ENCODE data around the gene RAPGEF1. TPM values are rescaled to one million over a fixed set of nuclear protein-coding genes. Genes with fewer than 3 reads are reported as not detected.

RAPGEF1 gene
- polyA plus RNA-seq, 1 donor from 2014 or later = 23.6 TPM

DNA sequence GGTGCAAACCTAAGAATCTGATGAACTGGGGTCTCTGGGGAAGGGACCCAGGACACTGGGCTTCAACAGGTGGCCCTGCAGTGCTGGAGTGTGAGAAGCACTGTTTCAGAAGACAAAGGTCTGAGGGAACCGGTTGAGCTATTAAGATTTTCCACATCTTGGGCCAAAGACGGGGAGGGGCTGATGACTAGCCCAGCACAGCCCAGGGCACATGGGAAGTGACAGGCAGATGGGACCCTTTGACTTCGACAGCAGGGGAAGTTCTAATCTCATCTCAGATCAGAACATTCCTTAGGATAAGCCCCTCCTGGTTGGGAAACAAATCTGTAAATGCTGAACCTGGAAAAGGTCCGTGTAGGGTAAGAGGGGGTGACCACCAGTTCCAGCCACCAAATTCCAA lies 67.4 kb downstream of the RAPGEF1 start:
- no peak overlapping the region for H3K27ac ChIP-seq (ENCODE audit: low read length)
- no peaks in the 10 kb centered on the region for H3K36me3 ChIP-seq (ENCODE audit: insufficient read depth, low read length)
- H3K4me3 ChIP-seq (ENCODE audit: low read length) = no peak overlapping the region
- no peaks in the 10 kb centered on the region for H4K20me1 ChIP-seq (ENCODE audit: insufficient read depth)
- peaks cover 11% of the 10 kb centered on the region for H3K79me2 ChIP-seq (replicated peaks; ENCODE audit: insufficient read depth, low read length)
- H3F3A ChIP-seq (ENCODE audit: insufficient read depth, low read length, poor library complexity, severe bottlenecking) = no peaks in the 10 kb centered on the region
- H3K9ac ChIP-seq (ENCODE audit: low read length) = no peak overlapping the region
- H3K4me2 ChIP-seq (ENCODE audit: low read length) = no peak overlapping the region
- H3K9me2 ChIP-seq (ENCODE audit: insufficient read depth, low read length) = no peaks in the 10 kb centered on the region
- no peaks in the 10 kb centered on the region for H3K9me3 ChIP-seq (ENCODE audit: low read length)
- no peaks in the 10 kb centered on the region for H3K27me3 ChIP-seq (ENCODE audit: insufficient read depth, low read depth, low read length)
- no peak overlapping the region for H2AFZ ChIP-seq (ENCODE audit: low read depth, low read length)
- TF ChIP-seq POLR2AphosphoS5 (IDR thresholded peaks at IDR 0.05) (no peak), TAF1 (IDR thresholded peaks at IDR 0.05; ENCODE audit: low read depth) (no peak)
- TF ChIP-seq, protein P1, sequence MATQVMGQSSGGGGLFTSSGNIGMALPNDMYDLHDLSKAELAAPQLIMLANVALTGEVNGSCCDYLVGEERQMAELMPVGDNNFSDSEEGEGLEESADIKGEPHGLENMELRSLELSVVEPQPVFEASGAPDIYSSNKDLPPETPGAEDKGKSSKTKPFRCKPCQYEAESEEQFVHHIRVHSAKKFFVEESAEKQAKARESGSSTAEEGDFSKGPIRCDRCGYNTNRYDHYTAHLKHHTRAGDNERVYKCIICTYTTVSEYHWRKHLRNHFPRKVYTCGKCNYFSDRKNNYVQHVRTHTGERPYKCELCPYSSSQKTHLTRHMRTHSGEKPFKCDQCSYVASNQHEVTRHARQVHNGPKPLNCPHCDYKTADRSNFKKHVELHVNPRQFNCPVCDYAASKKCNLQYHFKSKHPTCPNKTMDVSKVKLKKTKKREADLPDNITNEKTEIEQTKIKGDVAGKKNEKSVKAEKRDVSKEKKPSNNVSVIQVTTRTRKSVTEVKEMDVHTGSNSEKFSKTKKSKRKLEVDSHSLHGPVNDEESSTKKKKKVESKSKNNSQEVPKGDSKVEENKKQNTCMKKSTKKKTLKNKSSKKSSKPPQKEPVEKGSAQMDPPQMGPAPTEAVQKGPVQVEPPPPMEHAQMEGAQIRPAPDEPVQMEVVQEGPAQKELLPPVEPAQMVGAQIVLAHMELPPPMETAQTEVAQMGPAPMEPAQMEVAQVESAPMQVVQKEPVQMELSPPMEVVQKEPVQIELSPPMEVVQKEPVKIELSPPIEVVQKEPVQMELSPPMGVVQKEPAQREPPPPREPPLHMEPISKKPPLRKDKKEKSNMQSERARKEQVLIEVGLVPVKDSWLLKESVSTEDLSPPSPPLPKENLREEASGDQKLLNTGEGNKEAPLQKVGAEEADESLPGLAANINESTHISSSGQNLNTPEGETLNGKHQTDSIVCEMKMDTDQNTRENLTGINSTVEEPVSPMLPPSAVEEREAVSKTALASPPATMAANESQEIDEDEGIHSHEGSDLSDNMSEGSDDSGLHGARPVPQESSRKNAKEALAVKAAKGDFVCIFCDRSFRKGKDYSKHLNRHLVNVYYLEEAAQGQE (IDR thresholded peaks at IDR 0.05; ENCODE audit: borderline replicate concordance) = no peak
- TF ChIP-seq, protein P2, sequence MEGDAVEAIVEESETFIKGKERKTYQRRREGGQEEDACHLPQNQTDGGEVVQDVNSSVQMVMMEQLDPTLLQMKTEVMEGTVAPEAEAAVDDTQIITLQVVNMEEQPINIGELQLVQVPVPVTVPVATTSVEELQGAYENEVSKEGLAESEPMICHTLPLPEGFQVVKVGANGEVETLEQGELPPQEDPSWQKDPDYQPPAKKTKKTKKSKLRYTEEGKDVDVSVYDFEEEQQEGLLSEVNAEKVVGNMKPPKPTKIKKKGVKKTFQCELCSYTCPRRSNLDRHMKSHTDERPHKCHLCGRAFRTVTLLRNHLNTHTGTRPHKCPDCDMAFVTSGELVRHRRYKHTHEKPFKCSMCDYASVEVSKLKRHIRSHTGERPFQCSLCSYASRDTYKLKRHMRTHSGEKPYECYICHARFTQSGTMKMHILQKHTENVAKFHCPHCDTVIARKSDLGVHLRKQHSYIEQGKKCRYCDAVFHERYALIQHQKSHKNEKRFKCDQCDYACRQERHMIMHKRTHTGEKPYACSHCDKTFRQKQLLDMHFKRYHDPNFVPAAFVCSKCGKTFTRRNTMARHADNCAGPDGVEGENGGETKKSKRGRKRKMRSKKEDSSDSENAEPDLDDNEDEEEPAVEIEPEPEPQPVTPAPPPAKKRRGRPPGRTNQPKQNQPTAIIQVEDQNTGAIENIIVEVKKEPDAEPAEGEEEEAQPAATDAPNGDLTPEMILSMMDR (IDR thresholded peaks at IDR 0.05; ENCODE audit: poor library complexity, severe bottlenecking) = no peak

DNA sequence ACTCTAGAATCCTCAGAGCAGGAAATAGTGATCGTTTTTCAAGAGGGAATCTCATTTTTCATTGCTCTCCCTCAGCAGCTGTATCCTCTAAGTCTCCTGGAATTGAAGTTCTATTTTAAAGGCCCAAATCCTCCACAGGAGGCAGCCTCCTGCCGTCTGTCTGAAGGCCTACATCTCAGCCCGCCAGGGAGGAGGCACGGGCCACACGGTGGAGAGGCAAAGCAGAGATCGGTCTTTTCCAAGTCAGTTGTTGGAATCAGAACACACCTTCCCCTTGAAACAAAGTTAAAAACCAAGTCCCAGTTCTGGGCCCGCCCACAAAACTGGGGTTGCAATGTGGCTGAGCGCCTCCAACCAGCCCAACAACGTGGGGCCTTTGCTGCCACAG lies 68.7 kb downstream of the RAPGEF1 start:
- H4K20me1 ChIP-seq (ENCODE audit: insufficient read depth) = no peaks in the 10 kb centered on the region
- no peak overlapping the region for H3K27ac ChIP-seq (ENCODE audit: low read length)

DNA sequence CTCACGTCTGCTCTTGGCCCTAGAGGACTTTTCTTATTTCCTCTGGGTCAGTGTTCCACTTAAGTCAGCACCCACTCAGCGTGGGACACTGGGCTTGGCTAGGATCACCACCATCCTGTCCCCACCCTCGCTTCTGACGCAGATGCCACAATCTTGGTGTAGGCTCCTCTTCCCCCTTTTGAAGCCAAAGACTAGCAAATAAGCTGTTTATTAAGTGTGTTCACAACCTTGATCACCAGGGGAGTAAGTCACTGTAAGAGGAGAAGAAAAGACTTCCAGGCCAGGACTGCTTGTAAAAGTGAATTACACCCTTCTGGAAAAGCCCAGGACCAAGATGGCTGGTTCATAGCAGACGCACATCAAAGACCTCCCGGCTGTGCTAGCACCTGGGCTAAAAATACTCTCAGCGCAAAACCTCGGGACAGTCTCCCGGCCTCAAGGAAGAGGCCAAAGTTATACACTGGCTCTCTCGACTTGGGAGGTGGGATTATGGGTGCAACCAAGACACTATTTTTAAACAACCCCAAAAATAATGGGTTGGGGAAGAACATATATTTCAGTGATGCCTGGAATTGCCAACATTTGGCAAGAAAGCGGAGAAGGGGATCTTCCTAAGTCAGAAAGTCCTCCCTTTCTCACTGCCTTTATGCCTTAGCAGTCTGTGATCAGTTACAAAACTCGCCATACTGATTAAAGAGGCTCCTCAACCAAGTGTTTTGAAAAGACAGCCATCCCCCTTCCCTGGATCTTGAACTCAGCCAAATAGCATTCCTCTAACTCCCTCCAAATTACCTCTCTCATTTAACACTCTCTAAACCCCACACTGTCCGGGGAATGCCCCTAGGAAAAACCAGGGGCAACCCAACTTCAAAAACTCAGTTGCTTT lies 69.4 kb downstream of the RAPGEF1 start:
- Histone ChIP-seq H3K4me3 (ENCODE audit: low read length) (no peak overlapping the region), H3K9ac (ENCODE audit: low read length) (no peak overlapping the region), H3K4me2 (ENCODE audit: low read length) (no peak overlapping the region), H3K9me3 (ENCODE audit: low read length) (no peaks in the 10 kb centered on the region), H3K27me3 (ENCODE audit: insufficient read depth, low read depth, low read length) (no peaks in the 10 kb centered on the region), H3K36me3 (ENCODE audit: insufficient read depth, low read length) (no peaks in the 10 kb centered on the region), H3K9me2 (ENCODE audit: insufficient read depth, low read length) (no peaks in the 10 kb centered on the region), H2AFZ (ENCODE audit: low read depth, low read length) (no peak overlapping the region), H3K27ac (ENCODE audit: low read length) (no peak overlapping the region), H3K79me2 (replicated peaks; ENCODE audit: insufficient read depth, low read length) (peaks cover 7% of the 10 kb centered on the region), H4K20me1 (ENCODE audit: insufficient read depth) (no peaks in the 10 kb centered on the region), H3F3A (ENCODE audit: insufficient read depth, low read length, poor library complexity, severe bottlenecking) (no peaks in the 10 kb centered on the region)
- TF ChIP-seq, protein P1 (IDR thresholded peaks at IDR 0.05; ENCODE audit: borderline replicate concordance) = no peak
- no peak for TF ChIP-seq EZH2 (IDR thresholded peaks at IDR 0.05; ENCODE audit: borderline replicate concordance, insufficient read depth, low read length, poor library complexity, severe bottlenecking)
- TF ChIP-seq POLR2AphosphoS5 (IDR thresholded peaks at IDR 0.05) = no peak
- no peak for TF ChIP-seq EP300 (conservative IDR thresholded peaks at IDR 0.05; ENCODE audit: poor library complexity, severe bottlenecking)
- TF ChIP-seq MXI1 (conservative IDR thresholded peaks at IDR 0.05; ENCODE audit: poor library complexity, severe bottlenecking) = no peak
- no peak for TF ChIP-seq SMC3 (conservative IDR thresholded peaks at IDR 0.05; ENCODE audit: poor library complexity)
- TF ChIP-seq RAD21 (conservative IDR thresholded peaks at IDR 0.05) = no peak
- TF ChIP-seq TAF1 (IDR thresholded peaks at IDR 0.05; ENCODE audit: low read depth) = no peak

More for the DNA sequence above, 68.7 kb downstream of the RAPGEF1 start:
- Histone ChIP-seq H3K4me2 (ENCODE audit: low read length) (no peak overlapping the region), H3K9ac (ENCODE audit: low read length) (no peak overlapping the region), H3K9me2 (ENCODE audit: insufficient read depth, low read length) (no peaks in the 10 kb centered on the region), H3K27me3 (ENCODE audit: insufficient read depth, low read depth, low read length) (no peaks in the 10 kb centered on the region), H3F3A (ENCODE audit: insufficient read depth, low read length, poor library complexity, severe bottlenecking) (no peaks in the 10 kb centered on the region), H3K36me3 (ENCODE audit: insufficient read depth, low read length) (no peaks in the 10 kb centered on the region), H3K9me3 (ENCODE audit: low read length) (no peaks in the 10 kb centered on the region), H3K79me2 (replicated peaks; ENCODE audit: insufficient read depth, low read length) (peaks cover 7% of the 10 kb centered on the region), H3K4me3 (ENCODE audit: low read length) (no peak overlapping the region), H2AFZ (ENCODE audit: low read depth, low read length) (no peak overlapping the region)
- no peak for TF ChIP-seq EZH2 (IDR thresholded peaks at IDR 0.05; ENCODE audit: borderline replicate concordance, insufficient read depth, low read length, poor library complexity, severe bottlenecking)
- no peak for TF ChIP-seq EP300 (conservative IDR thresholded peaks at IDR 0.05; ENCODE audit: poor library complexity, severe bottlenecking)
- no peak for TF ChIP-seq TAF1 (IDR thresholded peaks at IDR 0.05; ENCODE audit: low read depth)
